Astrocyte (in vitro differentiated cells and primary cell): ENCODE measurements around the gene TK1. TPM values are rescaled to one million over a fixed set of nuclear protein-coding genes. Genes with fewer than 3 reads are reported as not detected.

Source experiments
- DNase-seq: peaks from one replicate; pipeline ENCODE4 v3.0.0-alpha.2; 2010; ENCODE audit warnings: low read depth
- FAIRE-seq: peaks from 2 replicates; lab custom pipeline; 2011; peaks lifted over from hg19 to GRCh38; lab: Jason Lieb, UNC
- H2AFZ ChIP-seq: 2 replicates; pipeline ENCODE4 v1.6.0; 2012; ENCODE audit warnings: low read depth, low read length, inconsistent platforms
- H3K27ac ChIP-seq: 2 replicates; pipeline ENCODE4 v1.5.1; 2011; ENCODE audit warnings: low read depth, low read length, inconsistent platforms
- H3K27me3 ChIP-seq: 2 replicates; pipeline ENCODE4 v1.6.0; 2011; ENCODE audit warnings: low read length, inconsistent platforms; ENCODE audit not compliant: insufficient read depth
- H3K36me3 ChIP-seq: 2 replicates; pipeline ENCODE4 v1.5.1; 2011; ENCODE audit warnings: low read length, inconsistent platforms; ENCODE audit not compliant: insufficient read depth
- H3K4me1 ChIP-seq: 2 replicates; pipeline ENCODE4 v1.5.1; 2011; ENCODE audit warnings: low read length, inconsistent platforms; ENCODE audit not compliant: insufficient read depth
- H3K4me2 ChIP-seq: 2 replicates; pipeline ENCODE4 v1.6.0; 2012; ENCODE audit warnings: low read length, inconsistent platforms
- H3K4me3 ChIP-seq: 2 replicates; pipeline ENCODE4 v1.5.1; 2011; ENCODE audit warnings: low read depth, mild to moderate bottlenecking, low read length, inconsistent platforms; ENCODE audit not compliant: insufficient read depth
- H3K79me2 ChIP-seq: 2 replicates; pipeline ENCODE4 v1.6.0; 2012; ENCODE audit warnings: mild to moderate bottlenecking, low read length, inconsistent platforms; ENCODE audit not compliant: insufficient read depth
- H3K9ac ChIP-seq: 2 replicates; pipeline ENCODE4 v1.6.0; 2012; ENCODE audit warnings: mild to moderate bottlenecking, low read length, inconsistent platforms
- H3K9me3 ChIP-seq: 2 replicates; pipeline ENCODE4 v1.5.1; 2012; ENCODE audit warnings: low read depth, mild to moderate bottlenecking, low read length, inconsistent platforms; ENCODE audit not compliant: insufficient read depth
- H4K20me1 ChIP-seq: 2 replicates; pipeline ENCODE4 v1.6.0; 2012; ENCODE audit warnings: low read length, inconsistent platforms; ENCODE audit not compliant: insufficient read depth
- H3K27ac Mint-ChIP-seq: one replicate; pipeline ENCODE4 v1.8.0; 2021; ENCODE audit warnings: mild to moderate bottlenecking, mixed read lengths; ENCODE audit not compliant: unreplicated experiment
- H3K27me3 Mint-ChIP-seq: one replicate; pipeline ENCODE4 v1.8.0; 2021; ENCODE audit warnings: low read depth, mixed read lengths; ENCODE audit not compliant: unreplicated experiment
- H3K36me3 Mint-ChIP-seq: one replicate; pipeline ENCODE4 v1.8.0; 2021; ENCODE audit warnings: low read depth, mixed read lengths; ENCODE audit not compliant: unreplicated experiment
- H3K4me1 Mint-ChIP-seq: one replicate; pipeline ENCODE4 v1.8.0; 2021; ENCODE audit warnings: low read depth, mixed read lengths; ENCODE audit not compliant: unreplicated experiment
- H3K4me3 Mint-ChIP-seq: one replicate; pipeline ENCODE4 v1.8.0; 2021; ENCODE audit warnings: mild to moderate bottlenecking, moderate library complexity, mixed read lengths; ENCODE audit not compliant: unreplicated experiment
- H3K9me3 Mint-ChIP-seq: one replicate; pipeline ENCODE4 v1.8.0; 2021; ENCODE audit warnings: mild to moderate bottlenecking, mixed read lengths; ENCODE audit not compliant: unreplicated experiment
- EZH2 ChIP-seq: IDR thresholded peaks from 2 replicates; pipeline ENCODE4 v1.6.1; 2012; ENCODE audit warnings: mild to moderate bottlenecking, low read length, inconsistent platforms; ENCODE audit not compliant: insufficient read depth
- total RNA-seq: library from RNA; stranded (reverse); gene quantifications from 2 replicates; pipeline ENCODE4 v1.2.1, GENCODE V29; 2021
- TF ChIP-seq, protein P1 (sequence below): IDR thresholded peaks from 2 replicates; pipeline ENCODE4 v1.5.1; 2011; ENCODE audit warnings: low read depth, mild to moderate bottlenecking, inconsistent platforms, low read length, moderate library complexity; ENCODE audit not compliant: insufficient read depth

Gene TK1
- total RNA-seq, 1 donor from 2014 or later, result 7.5 TPM

DNA sequence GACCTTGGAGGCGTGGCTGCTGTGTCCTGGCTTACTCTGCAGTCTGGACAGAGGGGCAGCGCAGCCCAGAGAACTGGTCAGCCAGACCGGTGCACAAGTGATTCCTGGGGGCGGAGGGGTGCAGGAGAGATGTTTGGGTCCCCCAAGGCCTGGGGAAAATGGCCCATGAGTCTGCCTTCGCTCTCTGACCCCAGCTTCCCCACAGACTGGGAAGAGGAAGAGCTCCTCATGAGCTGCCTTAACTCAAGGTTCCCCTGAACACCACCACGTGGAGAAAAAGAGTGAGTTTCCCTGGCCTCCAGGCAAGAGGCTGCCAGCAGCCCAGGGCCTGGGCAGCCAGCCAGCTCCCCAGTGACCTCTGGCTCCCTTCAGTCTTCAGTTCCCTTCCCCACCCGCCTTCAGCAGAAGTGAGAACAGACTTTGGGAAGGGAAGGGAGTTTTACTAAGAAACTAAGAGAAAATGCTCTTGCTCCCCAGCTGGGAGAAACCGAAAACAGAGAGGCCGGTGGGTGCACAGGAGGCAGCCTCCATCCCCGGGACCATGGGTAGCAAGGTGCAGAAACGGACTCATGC lies 42.6 kb downstream of the TK1 start:
- Histone ChIP-seq H3K4me2 (no peak overlapping the region), H4K20me1 (no peaks in the 10 kb centered on the region), H3K36me3 (no peaks in the 10 kb centered on the region), H3K27ac (no peak overlapping the region), H3K27me3 (no peaks in the 10 kb centered on the region), H3K79me2 (no peaks in the 10 kb centered on the region), H3K9me3 (no peaks in the 10 kb centered on the region), H3K4me3 (no peak overlapping the region), H3K4me1 (peaks cover 10% of the 10 kb centered on the region), H2AFZ (no peak overlapping the region), H3K9ac (no peak overlapping the region)
- Mint-ChIP-seq H3K27me3 (peaks cover 3% of the 10 kb centered on the region), H3K27ac (peak overlapping the region; percentile 34), H3K36me3 (no peaks in the 10 kb centered on the region), H3K4me3 (no peak overlapping the region), H3K4me1 (peaks cover 15% of the 10 kb centered on the region), H3K9me3 (no peaks in the 10 kb centered on the region)
- TF ChIP-seq, protein P1, sequence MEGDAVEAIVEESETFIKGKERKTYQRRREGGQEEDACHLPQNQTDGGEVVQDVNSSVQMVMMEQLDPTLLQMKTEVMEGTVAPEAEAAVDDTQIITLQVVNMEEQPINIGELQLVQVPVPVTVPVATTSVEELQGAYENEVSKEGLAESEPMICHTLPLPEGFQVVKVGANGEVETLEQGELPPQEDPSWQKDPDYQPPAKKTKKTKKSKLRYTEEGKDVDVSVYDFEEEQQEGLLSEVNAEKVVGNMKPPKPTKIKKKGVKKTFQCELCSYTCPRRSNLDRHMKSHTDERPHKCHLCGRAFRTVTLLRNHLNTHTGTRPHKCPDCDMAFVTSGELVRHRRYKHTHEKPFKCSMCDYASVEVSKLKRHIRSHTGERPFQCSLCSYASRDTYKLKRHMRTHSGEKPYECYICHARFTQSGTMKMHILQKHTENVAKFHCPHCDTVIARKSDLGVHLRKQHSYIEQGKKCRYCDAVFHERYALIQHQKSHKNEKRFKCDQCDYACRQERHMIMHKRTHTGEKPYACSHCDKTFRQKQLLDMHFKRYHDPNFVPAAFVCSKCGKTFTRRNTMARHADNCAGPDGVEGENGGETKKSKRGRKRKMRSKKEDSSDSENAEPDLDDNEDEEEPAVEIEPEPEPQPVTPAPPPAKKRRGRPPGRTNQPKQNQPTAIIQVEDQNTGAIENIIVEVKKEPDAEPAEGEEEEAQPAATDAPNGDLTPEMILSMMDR, result no peak
- no peak for TF ChIP-seq EZH2
- DNase-seq (peak; percentile 25), FAIRE-seq (no peak)

DNA sequence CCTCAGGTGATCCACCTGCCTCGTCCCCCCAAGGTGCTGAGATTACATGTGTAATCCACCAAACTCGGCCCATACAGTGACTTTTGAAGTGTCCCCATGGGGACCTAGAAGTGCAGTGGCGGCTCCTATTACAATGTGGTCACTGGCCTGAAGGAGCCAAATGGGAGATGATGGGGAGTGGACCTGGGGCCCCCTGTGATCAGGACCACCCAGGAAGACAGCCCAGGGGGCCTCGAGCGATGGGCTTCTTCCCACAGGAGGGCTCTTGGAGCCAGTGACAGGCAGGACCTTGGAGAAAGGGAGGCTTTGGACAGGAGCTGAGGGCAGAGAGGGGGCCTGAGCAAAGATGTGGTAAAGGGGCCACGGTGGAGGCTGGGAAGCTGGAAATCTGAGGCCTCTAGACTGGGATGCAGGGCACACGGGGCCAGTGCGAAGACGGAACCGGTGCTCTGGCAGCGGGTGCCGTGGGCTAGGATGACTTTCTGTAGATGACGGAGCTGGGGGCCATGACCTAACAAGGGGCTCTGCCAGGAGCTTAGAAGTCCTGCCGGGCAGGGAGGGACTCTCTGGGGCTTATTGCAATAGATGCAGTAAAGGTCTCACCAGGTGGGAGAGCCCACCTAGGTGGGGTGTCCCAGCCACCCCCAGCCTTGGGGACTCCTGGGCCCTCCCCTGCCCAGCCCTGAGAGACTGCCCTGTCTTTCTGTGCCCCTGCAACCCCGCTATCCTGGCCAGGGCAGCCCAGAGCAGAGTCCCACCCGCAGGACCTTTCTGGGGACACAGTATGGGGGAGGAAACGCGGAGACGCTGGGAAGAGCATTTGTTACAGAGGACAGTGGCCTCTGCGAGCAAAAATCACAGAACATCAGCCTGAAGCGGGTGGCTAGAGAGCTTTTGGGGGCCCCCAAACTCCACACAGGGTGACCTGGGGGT lies 43.4 kb downstream of the TK1 start:
- FAIRE-seq, result no peak

More for the DNA sequence above, 43.4 kb downstream of the TK1 start:
- H3K36me3 Mint-ChIP-seq, result no peaks in the 10 kb centered on the region
- H3K4me1 Mint-ChIP-seq, result peaks cover 15% of the 10 kb centered on the region
- H3K4me1 ChIP-seq, result peaks cover 10% of the 10 kb centered on the region
- H3K4me2 ChIP-seq, result no peak overlapping the region
- no peak overlapping the region for H3K9ac ChIP-seq
- H3K4me3 ChIP-seq, result no peak overlapping the region
- no peak overlapping the region for H3K4me3 Mint-ChIP-seq
- no peak for TF ChIP-seq EZH2
- TF ChIP-seq, protein P1, result no peak
- H3K27me3 Mint-ChIP-seq, result no peaks in the 10 kb centered on the region
- DNase-seq, result no peak
- H4K20me1 ChIP-seq, result no peaks in the 10 kb centered on the region
- no peak overlapping the region for H3K27ac Mint-ChIP-seq
- no peaks in the 10 kb centered on the region for H3K9me3 ChIP-seq
- no peaks in the 10 kb centered on the region for H3K9me3 Mint-ChIP-seq
- no peaks in the 10 kb centered on the region for H3K79me2 ChIP-seq
- H3K27ac ChIP-seq, result no peak overlapping the region
- H3K27me3 ChIP-seq, result no peaks in the 10 kb centered on the region
- no peaks in the 10 kb centered on the region for H3K36me3 ChIP-seq
- no peak overlapping the region for H2AFZ ChIP-seq
